H1 (cell line): ENCODE measurements around the gene SH3RF3. TPM values are rescaled to one million over a fixed set of nuclear protein-coding genes. Genes with fewer than 3 reads are reported as not detected.

Experiments used
- ATF2 ChIP-seq: IDR thresholded peaks from 2 replicates; pipeline ENCODE4 v1.6.1; 2012; ENCODE audit warnings: low read length, inconsistent platforms
- FOSL1 ChIP-seq: IDR thresholded peaks from 2 replicates; pipeline ENCODE4 v1.6.1; 2011; ENCODE audit warnings: mild to moderate bottlenecking, low read depth, low read length, moderate library complexity; ENCODE audit not compliant: insufficient read depth
- YY1 ChIP-seq: IDR thresholded peaks from 2 replicates; pipeline ENCODE4 v1.6.1; 2011; ENCODE audit warnings: low read depth, mild to moderate bottlenecking, low read length
- polyA plus RNA-seq, 7 experiments: library from polyadenylated mRNA; depleted of rRNA in 3 of 7; stranded (reverse) in 5 of 7; unstranded in 2 of 7; fragments of >200 nt in 5 of 7; fragments of 200-250 nt in 2 of 7; gene quantifications; 1 replicate in 5 of 7; 2 replicates in 1 of 7; 4 replicates in 1 of 7; pipeline versions ENCODE4 v1.2.1 to v1.2.3, GENCODE V29; 2011 to 2013; ENCODE audit warnings: missing spikeins in 2 of 7, mixed read lengths in 2 of 7
- total RNA-seq: library from RNA; stranded (reverse); fragmentation: NEBNext Ultra II Directional; extraction: Animal tissue kit (Norgen Biotek cat#: 25700); gene quantifications from 2 replicates; pipeline ENCODE4 v1.2.1, GENCODE V29; 2021

SH3RF3 gene
- total and polyA plus RNA-seq, 2 of the 8 experiments (the other 6 are each of a cell fraction or from before 2014, with no cell fraction given) = 0.11 to 0.65 TPM

GRCh38 chr2:109434351-109434750 lies 305.3 kb downstream of the SH3RF3 start (continued):
- no peak for TF ChIP-seq ATF2
- no peak for TF ChIP-seq FOSL1
- TF ChIP-seq YY1 = no peak
